MM.1S (cell line): ENCODE measurements around the gene CTCFL.

Source experiments
- DNase-seq: peaks from one replicate; pipeline ENCODE4 v3.0.0-alpha.2; 2015
- H2AFZ ChIP-seq: fragments of 300-600 bp; sonication (generic); 2 replicates; pipeline ENCODE4 v1.6.0; 2016; ENCODE audit warnings: antibody characterized with exemption, low read length
- H3F3A ChIP-seq: fragments of 300-600 bp; sonication (generic); 2 replicates; pipeline ENCODE4 v1.6.1; 2016; ENCODE audit warnings: mild to moderate bottlenecking, antibody characterized with exemption, low read length, moderate library complexity, mixed read lengths; ENCODE audit not compliant: insufficient read depth
- H3K27ac ChIP-seq: fragments of 300-600 bp; sonication (generic); 2 replicates; pipeline ENCODE4 v1.5.1; 2016; ENCODE audit warnings: mild to moderate bottlenecking, low read length
- H3K27me3 ChIP-seq: fragments of 300-600 bp; sonication (generic); replicated peaks from 2 replicates; pipeline ENCODE4 v1.6.0; 2016; ENCODE audit warnings: low read length; ENCODE audit not compliant: insufficient read depth
- H3K36me3 ChIP-seq: fragments of 300-600 bp; sonication (generic); replicated peaks from 2 replicates; pipeline ENCODE4 v1.6.1; 2016; ENCODE audit warnings: mild to moderate bottlenecking, low read length, mixed read lengths; ENCODE audit not compliant: insufficient read depth
- H3K4me1 ChIP-seq: fragments of 300-600 bp; sonication (generic); 2 replicates; pipeline ENCODE4 v1.6.1; 2016; ENCODE audit warnings: low read length, mixed read lengths
- H3K4me2 ChIP-seq: fragments of 300-600 bp; sonication (generic); 2 replicates; pipeline ENCODE4 v1.6.0; 2016; ENCODE audit warnings: low read depth, low read length
- H3K4me3 ChIP-seq: fragments of 300-600 bp; sonication (generic); 2 replicates; pipeline ENCODE4 v1.5.1; 2016; ENCODE audit warnings: low read length, mixed read lengths
- H3K79me2 ChIP-seq: fragments of 300-600 bp; sonication (generic); 2 replicates; pipeline ENCODE4 v1.6.1; 2016; ENCODE audit warnings: mixed run types, low read length, mixed read lengths
- H3K9ac ChIP-seq: fragments of 300-600 bp; sonication (generic); 2 replicates; pipeline ENCODE4 v1.6.1; 2016; ENCODE audit warnings: low read length, mixed read lengths
- H3K9me2 ChIP-seq: fragments of 300-600 bp; sonication (generic); replicated peaks from 2 replicates; pipeline ENCODE4 v1.6.1; 2016; ENCODE audit warnings: mild to moderate bottlenecking, low read length, mixed read lengths; ENCODE audit not compliant: insufficient read depth
- H3K9me3 ChIP-seq: fragments of 300-600 bp; sonication (generic); replicated peaks from 2 replicates; pipeline ENCODE4 v1.6.1; 2016; ENCODE audit warnings: mild to moderate bottlenecking, low read length, mixed read lengths; ENCODE audit not compliant: insufficient read depth
- H4K20me1 ChIP-seq: fragments of 300-600 bp; sonication (generic); 2 replicates; pipeline ENCODE4 v1.6.1; 2016; ENCODE audit warnings: mild to moderate bottlenecking, low read length, moderate library complexity, mixed read lengths; ENCODE audit not compliant: insufficient read depth
- EZH2 ChIP-seq: fragments of 300-600 bp; sonication (generic); optimal IDR thresholded peaks from 2 replicates; pipeline ENCODE3; 2017; ENCODE audit warnings: low read depth, mild to moderate bottlenecking, antibody characterized with exemption, low read length, mixed read lengths
- EZH2phosphoT487 ChIP-seq: fragments of 300-600 bp; sonication (generic); IDR thresholded peaks from 2 replicates; pipeline ENCODE4 v1.6.1; 2018; ENCODE audit warnings: antibody characterized with exemption, low read length
- TF ChIP-seq, protein P1 (sequence below): fragments of 300-600 bp; sonication (generic); IDR thresholded peaks from 2 replicates; pipeline ENCODE4 v1.5.1; 2016; ENCODE audit warnings: antibody characterized with exemption, low read length, mixed read lengths

CTCFL gene

DNA sequence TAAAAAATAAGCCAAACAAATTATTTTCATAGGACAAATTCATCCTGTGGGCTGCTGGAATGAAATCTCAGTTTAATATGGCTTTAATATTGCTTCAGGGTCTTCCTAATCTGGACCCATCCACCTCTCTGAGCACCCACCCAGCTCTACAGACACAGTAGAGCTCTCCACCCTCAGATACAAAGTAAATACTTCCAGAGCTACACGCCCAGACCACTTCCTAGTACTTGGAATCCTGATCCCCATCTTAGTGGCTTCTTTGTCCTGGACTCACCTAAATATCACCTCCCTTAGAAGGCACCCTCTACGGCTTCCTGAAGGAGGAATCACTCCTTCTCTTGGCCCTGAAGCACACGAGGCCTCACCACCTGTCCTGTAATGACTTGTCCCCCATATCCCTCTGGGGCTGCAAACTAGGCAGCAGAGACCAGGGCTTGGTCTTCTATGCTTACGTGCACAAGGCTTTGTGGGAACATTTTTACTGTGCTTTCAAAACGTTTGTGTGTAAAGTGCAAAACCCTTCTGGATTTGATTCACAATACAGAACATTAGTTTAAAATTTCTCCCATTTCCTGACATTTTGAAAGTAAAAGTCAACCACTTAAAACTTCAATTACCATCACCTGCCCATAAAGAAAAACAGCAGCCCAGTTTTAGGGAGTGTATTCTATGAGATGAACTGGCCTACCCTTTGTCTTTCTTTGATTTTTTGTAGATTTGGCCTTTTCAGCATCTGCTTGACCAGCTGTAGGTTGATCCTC, 2.4 kb downstream of the CTCFL start:
- DNase-seq, result no peak
- H2AFZ ChIP-seq, result no peak overlapping the region

DNA sequence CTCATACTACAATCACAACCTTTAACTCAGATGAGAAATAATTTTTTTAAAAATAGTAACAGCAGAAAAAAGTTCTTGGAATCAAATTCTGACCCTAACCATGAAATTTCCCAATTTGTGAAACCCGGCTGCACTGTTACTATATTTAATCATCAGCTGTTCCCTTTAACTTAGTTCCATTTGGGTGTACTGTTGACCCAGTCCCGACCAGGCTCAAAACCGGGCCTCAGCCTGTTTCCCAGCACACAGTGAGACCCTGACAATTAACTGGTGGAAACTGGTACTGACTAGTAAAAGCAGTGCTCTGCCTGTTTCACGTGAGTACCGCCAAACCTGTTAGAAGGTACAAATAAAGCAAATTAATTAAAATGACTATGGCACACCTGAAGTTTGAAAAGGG, 7.0 kb downstream of the CTCFL start:
- Histone ChIP-seq H3K4me1 (peaks cover 10% of the 10 kb centered on the region; the same call in 1 of the 2 replicates), H3F3A (no peaks in the 10 kb centered on the region), H3K27ac (no peak overlapping the region), H3K9me3 (no peaks in the 10 kb centered on the region), H3K9ac (no peak overlapping the region), H3K4me3 (no peak overlapping the region), H3K9me2 (no peaks in the 10 kb centered on the region), H3K4me2 (no peak overlapping the region), H4K20me1 (no peaks in the 10 kb centered on the region), H3K27me3 (no peaks in the 10 kb centered on the region), H3K79me2 (no peaks in the 10 kb centered on the region), H2AFZ (no peak overlapping the region), H3K36me3 (no peaks in the 10 kb centered on the region)
- DNase-seq, result no peak
- TF ChIP-seq EZH2phosphoT487, result no peak
- no peak for TF ChIP-seq EZH2
- TF ChIP-seq, protein P1, sequence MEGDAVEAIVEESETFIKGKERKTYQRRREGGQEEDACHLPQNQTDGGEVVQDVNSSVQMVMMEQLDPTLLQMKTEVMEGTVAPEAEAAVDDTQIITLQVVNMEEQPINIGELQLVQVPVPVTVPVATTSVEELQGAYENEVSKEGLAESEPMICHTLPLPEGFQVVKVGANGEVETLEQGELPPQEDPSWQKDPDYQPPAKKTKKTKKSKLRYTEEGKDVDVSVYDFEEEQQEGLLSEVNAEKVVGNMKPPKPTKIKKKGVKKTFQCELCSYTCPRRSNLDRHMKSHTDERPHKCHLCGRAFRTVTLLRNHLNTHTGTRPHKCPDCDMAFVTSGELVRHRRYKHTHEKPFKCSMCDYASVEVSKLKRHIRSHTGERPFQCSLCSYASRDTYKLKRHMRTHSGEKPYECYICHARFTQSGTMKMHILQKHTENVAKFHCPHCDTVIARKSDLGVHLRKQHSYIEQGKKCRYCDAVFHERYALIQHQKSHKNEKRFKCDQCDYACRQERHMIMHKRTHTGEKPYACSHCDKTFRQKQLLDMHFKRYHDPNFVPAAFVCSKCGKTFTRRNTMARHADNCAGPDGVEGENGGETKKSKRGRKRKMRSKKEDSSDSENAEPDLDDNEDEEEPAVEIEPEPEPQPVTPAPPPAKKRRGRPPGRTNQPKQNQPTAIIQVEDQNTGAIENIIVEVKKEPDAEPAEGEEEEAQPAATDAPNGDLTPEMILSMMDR, result no peak

More for the DNA sequence above, 2.4 kb downstream of the CTCFL start:
- TF ChIP-seq EZH2 (no peak), EZH2phosphoT487 (no peak)
- TF ChIP-seq, protein P1, result no peak
- H3K27me3 ChIP-seq, result no peaks in the 10 kb centered on the region
- no peak overlapping the region for H3K9ac ChIP-seq
- H3K4me3 ChIP-seq, result no peak overlapping the region
- no peaks in the 10 kb centered on the region for H3K79me2 ChIP-seq
- no peaks in the 10 kb centered on the region for H3K36me3 ChIP-seq
- H3F3A ChIP-seq, result no peaks in the 10 kb centered on the region
- no peaks in the 10 kb centered on the region for H3K9me2 ChIP-seq
- H3K4me2 ChIP-seq, result no peak overlapping the region
- peaks cover 13% of the 10 kb centered on the region; the same call in 1 of the 2 replicates for H3K4me1 ChIP-seq
- no peak overlapping the region for H3K27ac ChIP-seq
- H4K20me1 ChIP-seq, result no peaks in the 10 kb centered on the region
- no peaks in the 10 kb centered on the region for H3K9me3 ChIP-seq

DNA sequence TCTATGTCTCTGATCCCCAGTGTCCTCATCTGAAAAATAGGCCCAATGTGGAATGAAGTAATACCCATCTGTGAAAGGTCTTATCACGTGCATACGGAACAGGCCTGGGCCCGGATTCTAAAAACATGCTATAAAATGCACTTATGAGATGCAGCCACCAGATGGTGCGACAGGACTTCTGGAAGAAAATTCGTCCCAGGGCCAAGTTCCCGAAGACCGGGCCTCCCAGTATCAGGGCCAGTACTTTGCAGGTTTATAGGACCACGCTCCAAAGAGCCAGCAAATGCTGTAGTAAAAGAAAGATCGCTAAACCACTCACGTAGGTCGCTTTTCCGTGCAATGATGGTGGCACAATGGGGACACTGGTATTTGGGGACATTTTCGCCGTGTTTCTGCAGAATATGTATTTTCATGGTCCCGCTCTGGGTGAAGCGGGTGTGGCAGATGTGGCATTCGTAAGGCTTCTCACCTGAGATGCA, 10.6 kb downstream of the CTCFL start:
- Histone ChIP-seq H3K36me3 (no peaks in the 10 kb centered on the region), H3K9me2 (no peaks in the 10 kb centered on the region), H3K4me3 (no peak overlapping the region), H3K9ac (no peak overlapping the region), H3K4me2 (no peak overlapping the region), H3F3A (no peaks in the 10 kb centered on the region), H4K20me1 (no peaks in the 10 kb centered on the region), H2AFZ (no peak overlapping the region), H3K79me2 (no peaks in the 10 kb centered on the region), H3K9me3 (no peaks in the 10 kb centered on the region), H3K4me1 (no peaks in the 10 kb centered on the region), H3K27ac (no peak overlapping the region), H3K27me3 (no peaks in the 10 kb centered on the region)
- TF ChIP-seq, protein P1, result peak; percentile 78
- TF ChIP-seq EZH2 (no peak), EZH2phosphoT487 (no peak)
- peak; percentile 71 for DNase-seq
